NCI-H69 (cell line): Measurements from ENCODE around the gene SHROOM3.

Experiments used
- DNase-seq: peaks from one replicate; lab custom pipeline; 2025; lab: John Stamatoyannopoulos, UW

SHROOM3 gene

GRCh38 chr4:76781698-76782595 is 346.9 kb downstream of the SHROOM3 start:
- DNase-seq, result peak; percentile 65

GRCh38 chr4:76782837-76783236 is 347.8 kb downstream of the SHROOM3 start:
- no peak for DNase-seq

- no peak for DNase-seq
Measured at GRCh38 chr4:76783836-76784235, 348.8 kb downstream of the SHROOM3 start.

GRCh38 chr4:76784237-76784636 is 349.2 kb downstream of the SHROOM3 start:
- DNase-seq, result peak; percentile 4

- no peak for DNase-seq
Measured at GRCh38 chr4:76787898-76788297, 352.9 kb downstream of the SHROOM3 start.

GRCh38 chr4:76790377-76790776 is 355.3 kb downstream of the SHROOM3 start:
- no peak for DNase-seq

- DNase-seq, result no peak
Measured at GRCh38 chr4:76791479-76791878, 356.4 kb downstream of the SHROOM3 start.

GRCh38 chr4:76792418-76792817 is 357.4 kb downstream of the SHROOM3 start:
- no peak for DNase-seq

GRCh38 chr4:76795243-76795642 is 360.2 kb downstream of the SHROOM3 start:
- no peak for DNase-seq

- no peak for DNase-seq
Measured at GRCh38 chr4:76799140-76799539, 364.1 kb downstream of the SHROOM3 start.

- DNase-seq, result no peak
Measured at GRCh38 chr4:76799718-76800117, 364.7 kb downstream of the SHROOM3 start.

GRCh38 chr4:76800902-76801301 is 365.9 kb downstream of the SHROOM3 start:
- DNase-seq, result no peak

GRCh38 chr4:76801621-76802235 is 366.7 kb downstream of the SHROOM3 start:
- no peak for DNase-seq

- no peak for DNase-seq
Measured at GRCh38 chr4:76802236-76803021, 367.4 kb downstream of the SHROOM3 start.

GRCh38 chr4:76803522-76803921 is 368.5 kb downstream of the SHROOM3 start:
- peak; percentile 90 for DNase-seq

- peak; percentile 67 for DNase-seq
Measured at GRCh38 chr4:76804096-76804495, 369.1 kb downstream of the SHROOM3 start.

GRCh38 chr4:76806346-76806745 is 371.3 kb downstream of the SHROOM3 start:
- DNase-seq, result no peak

- DNase-seq, result no peak
Measured at GRCh38 chr4:76806757-76807156, 371.7 kb downstream of the SHROOM3 start.

GRCh38 chr4:76809594-76810305 is 374.7 kb downstream of the SHROOM3 start:
- no peak for DNase-seq

GRCh38 chr4:76811604-76812412 is 376.8 kb downstream of the SHROOM3 start:
- DNase-seq, result peak; percentile 5

- no peak for DNase-seq
Measured at GRCh38 chr4:76813070-76813469, 378.0 kb downstream of the SHROOM3 start.
